ENCODE results near the gene OR14C36. TPM values are rescaled to one million over a fixed set of nuclear protein-coding genes. Genes with fewer than 3 reads are reported as not detected.
"Not testable (repeated sequence)": the region's sequence is repeated elsewhere in the genome, so short reads cannot be mapped to it uniquely, and the experiment has no call there.

Gene OR14C36
- not detected in 2 replicates for total RNA-seq (2014; rRNA removed; shearing (Covaris generic))
- not detected in 2 replicates for polyA plus RNA-seq (2015; cell fraction: cytosol; rRNA removed)
- polyA plus RNA-seq (2015; cell fraction: nucleus; rRNA removed), result not detected in 2 replicates

- in situ Hi-C loops (cut with HindIII; ENCODE audit: low pct_unique_long_range_greater_than_20kb, low sequenced_read_pairs), result no loop called here
- no peak for DNase-seq (ENCODE audit: low read depth, low spot score)
Observed at GRCh38 chr1:248348475-248348874, at the start of gene OR14C36. Gene OR14C36, plus strand, starts transcription at chr1:248348775. Its CDS starts 0 bp downstream, at chr1:248348775.

- no peak for DNase-seq (ENCODE audit: low read depth, low spot score)
- in situ Hi-C loops (cut with HindIII; ENCODE audit: low pct_unique_long_range_greater_than_20kb, low sequenced_read_pairs), result no loop called here
Observed at GRCh38 chr1:248303324-248303723, 45.3 kb upstream of the OR14C36 start, which contains the start of gene OR2T12. Gene OR2T12, minus strand, starts transcription at chr1:248303424. Its CDS starts 7,846 bp downstream, at chr1:248295578.

GRCh38 chr1:248305672-248306071, 42.9 kb upstream of the OR14C36 start:
- peak; percentile 23 for DNase-seq (ENCODE audit: low read depth, low spot score)
- in situ Hi-C loops (cut with HindIII; ENCODE audit: low pct_unique_long_range_greater_than_20kb, low sequenced_read_pairs), result not testable (repeated sequence)

- in situ Hi-C loops (cut with HindIII; ENCODE audit: low pct_unique_long_range_greater_than_20kb, low sequenced_read_pairs), result no loop called here
- no peak for DNase-seq (ENCODE audit: low read depth, low spot score)
Observed at GRCh38 chr1:248306103-248306502, 42.5 kb upstream of the OR14C36 start.

GRCh38 chr1:248306740-248307139, 41.8 kb upstream of the OR14C36 start:
- in situ Hi-C loops (cut with HindIII; ENCODE audit: low pct_unique_long_range_greater_than_20kb, low sequenced_read_pairs); DNase-seq (ENCODE audit: low read depth, low spot score): not testable (repeated sequence)

GRCh38 chr1:248316796-248317195, 31.8 kb upstream of the OR14C36 start:
- in situ Hi-C loops (cut with HindIII; ENCODE audit: low pct_unique_long_range_greater_than_20kb, low sequenced_read_pairs), result no loop called here
- DNase-seq (ENCODE audit: low read depth, low spot score), result no peak

- in situ Hi-C loops (cut with HindIII; ENCODE audit: low pct_unique_long_range_greater_than_20kb, low sequenced_read_pairs), result no loop called here
- DNase-seq (ENCODE audit: low read depth, low spot score), result no peak
Observed at GRCh38 chr1:248324468-248324867, 24.1 kb upstream of the OR14C36 start, which contains the start of gene OR2M7. Gene OR2M7, minus strand, starts transcription at chr1:248324568. Its CDS starts 0 bp downstream, at chr1:248324568.

- in situ Hi-C loops (cut with HindIII; ENCODE audit: low pct_unique_long_range_greater_than_20kb, low sequenced_read_pairs), result no loop called here
- DNase-seq (ENCODE audit: low read depth, low spot score), result no peak
Observed at GRCh38 chr1:248343451-248343850, 5.1 kb upstream of the OR14C36 start.

GRCh38 chr1:248359415-248359814, 10.8 kb downstream of the OR14C36 start:
- in situ Hi-C loops (cut with HindIII; ENCODE audit: low pct_unique_long_range_greater_than_20kb, low sequenced_read_pairs), result no loop called here
- no peak for DNase-seq (ENCODE audit: low read depth, low spot score)

- no peak for DNase-seq (ENCODE audit: low read depth, low spot score)
Observed at GRCh38 chr1:248361121-248361715, 12.6 kb downstream of the OR14C36 start, which contains the start of gene OR2T4. Gene OR2T4, plus strand, starts transcription at chr1:248361665. Its CDS starts 0 bp downstream, at chr1:248361665.

GRCh38 chr1:248366609-248367008, 18.0 kb downstream of the OR14C36 start:
- no peak for DNase-seq (ENCODE audit: low read depth, low spot score)
- in situ Hi-C loops (cut with HindIII; ENCODE audit: low pct_unique_long_range_greater_than_20kb, low sequenced_read_pairs), result no loop called here

More at GRCh38 chr1:248361121-248361715, 12.6 kb downstream of the OR14C36 start, which contains the start of gene OR2T4:
- in situ Hi-C loops (cut with HindIII; ENCODE audit: low pct_unique_long_range_greater_than_20kb, low sequenced_read_pairs), result no loop called here

- DNase-seq (ENCODE audit: low read depth, low spot score), result no peak
- in situ Hi-C loops (cut with HindIII; ENCODE audit: low pct_unique_long_range_greater_than_20kb, low sequenced_read_pairs), result no loop called here
Observed at GRCh38 chr1:248372394-248372793, 23.8 kb downstream of the OR14C36 start.

GRCh38 chr1:248373761-248374160, 25.2 kb downstream of the OR14C36 start:
- in situ Hi-C loops (cut with HindIII; ENCODE audit: low pct_unique_long_range_greater_than_20kb, low sequenced_read_pairs), result no loop called here
- no peak for DNase-seq (ENCODE audit: low read depth, low spot score)

- no peak for DNase-seq (ENCODE audit: low read depth, low spot score)
- in situ Hi-C loops (cut with HindIII; ENCODE audit: low pct_unique_long_range_greater_than_20kb, low sequenced_read_pairs), result no loop called here
Observed at GRCh38 chr1:248375446-248375845, 26.9 kb downstream of the OR14C36 start, which contains the start of gene OR2T6. Gene OR2T6, plus strand, starts transcription at chr1:248375746. Its CDS starts 11,863 bp downstream, at chr1:248387609.

- no peak for DNase-seq (ENCODE audit: low read depth, low spot score)
- in situ Hi-C loops (cut with HindIII; ENCODE audit: low pct_unique_long_range_greater_than_20kb, low sequenced_read_pairs), result no loop called here
Observed at GRCh38 chr1:248376916-248377315, 28.3 kb downstream of the OR14C36 start.

GRCh38 chr1:248380854-248381253, 32.3 kb downstream of the OR14C36 start:
- in situ Hi-C loops (cut with HindIII; ENCODE audit: low pct_unique_long_range_greater_than_20kb, low sequenced_read_pairs), result no loop called here
- DNase-seq (ENCODE audit: low read depth, low spot score), result no peak

- in situ Hi-C loops (cut with HindIII; ENCODE audit: low pct_unique_long_range_greater_than_20kb, low sequenced_read_pairs), result no loop called here
- no peak for DNase-seq (ENCODE audit: low read depth, low spot score)
Observed at GRCh38 chr1:248388426-248388825, 39.9 kb downstream of the OR14C36 start.

- DNase-seq (ENCODE audit: low read depth, low spot score), result no peak
- in situ Hi-C loops (cut with HindIII; ENCODE audit: low pct_unique_long_range_greater_than_20kb, low sequenced_read_pairs), result no loop called here
Observed at GRCh38 chr1:248393050-248393449, 44.5 kb downstream of the OR14C36 start.
